Hematopoietic multipotent progenitor cell treated with erythropoietin and hydrocortisone succinate and interleukin-3 and kit ligand, for 15 days (in vitro differentiated cells): ENCODE measurements around the gene GSTM3.
"Not testable (repeated sequence)": the region's sequence is repeated elsewhere in the genome, so short reads cannot be mapped to it uniquely, and the experiment has no call there.

Source experiments
- DNase-seq: peaks from one replicate; pipeline ENCODE4 v3.0.0-alpha.2; 2015; ENCODE audit warnings: low spot score

Gene GSTM3

DNA sequence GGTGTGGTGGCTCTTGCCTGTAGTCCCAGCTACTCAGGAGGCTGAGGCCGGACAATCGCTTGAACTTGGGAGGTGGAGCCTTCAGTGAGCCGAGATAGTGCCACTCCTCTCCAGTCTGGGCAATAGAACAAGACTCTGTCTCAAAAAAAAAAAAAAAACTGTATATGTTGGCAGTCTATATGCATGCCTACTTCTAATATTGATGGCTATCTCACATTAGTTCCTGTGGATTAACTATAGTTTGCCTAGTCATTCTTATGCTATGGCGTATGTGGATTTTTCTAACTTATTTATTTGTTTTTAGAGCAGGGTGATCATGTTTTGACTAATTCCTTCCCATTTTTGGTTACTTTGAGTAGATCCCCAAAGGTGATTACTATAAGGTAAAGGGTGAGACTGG, 43.8 kb downstream of the GSTM3 start:
- no peak for DNase-seq

- DNase-seq: not testable (repeated sequence)
Measured at GRCh38 chr1:109695138-109695537, 45.7 kb downstream of the GSTM3 start.

- not testable (repeated sequence) for DNase-seq
Measured at GRCh38 chr1:109694400-109694799, 46.4 kb downstream of the GSTM3 start.

DNA sequence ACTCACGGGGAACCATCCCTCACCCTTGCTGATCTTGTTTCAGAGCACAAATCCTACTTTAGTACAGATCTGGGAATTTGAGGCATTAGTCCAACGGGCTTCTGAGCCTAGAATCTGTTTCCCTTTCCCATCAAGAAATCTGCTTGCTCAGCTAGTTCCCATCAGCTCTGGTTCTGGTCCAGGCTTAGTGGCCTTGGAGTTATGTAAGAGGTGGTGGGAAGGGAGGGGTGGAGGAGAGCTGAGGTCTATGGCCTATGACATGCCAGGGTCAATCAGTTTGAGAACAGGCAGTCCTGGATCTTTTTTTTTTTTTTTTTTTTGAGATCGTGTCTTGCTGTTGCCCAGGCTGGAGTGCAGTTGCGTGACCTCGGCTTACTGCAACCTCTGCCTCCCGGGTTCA, 49.1 kb downstream of the GSTM3 start:
- no peak for DNase-seq

- no peak for DNase-seq
Measured at GRCh38 chr1:109689844-109690405, 50.9 kb downstream of the GSTM3 start.

GRCh38 chr1:109687641-109688499, 53.0 kb downstream of the GSTM3 start, which contains the start of gene GSTM1:
TSS of gene GSTM1 (plus strand) at chr1:109687817. CDS start at chr1:109687874, 57 bp downstream.
- no peak for DNase-seq

DNA sequence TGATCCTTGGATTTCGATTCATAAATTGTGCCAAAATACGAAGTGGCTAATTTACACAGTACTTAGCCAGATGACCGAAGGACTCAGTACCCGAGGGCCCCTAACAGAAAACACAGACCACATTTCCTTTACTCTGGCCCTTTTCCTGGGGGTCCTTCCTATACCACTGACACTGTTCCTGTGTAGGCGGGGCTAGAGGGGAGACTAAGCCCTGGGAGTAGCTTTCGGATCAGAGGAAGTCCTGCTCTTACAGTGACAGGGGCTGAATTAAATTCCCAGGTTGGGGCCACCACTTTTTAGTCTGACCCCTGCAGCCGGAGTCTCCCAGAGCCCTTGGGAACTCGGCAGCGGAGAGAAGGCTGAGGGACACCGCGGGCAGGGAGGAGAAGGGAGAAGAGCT, 53.7 kb downstream of the GSTM3 start:
- not testable (repeated sequence) for DNase-seq

- not testable (repeated sequence) for DNase-seq
Measured at GRCh38 chr1:109685890-109686289, 54.9 kb downstream of the GSTM3 start.

DNA sequence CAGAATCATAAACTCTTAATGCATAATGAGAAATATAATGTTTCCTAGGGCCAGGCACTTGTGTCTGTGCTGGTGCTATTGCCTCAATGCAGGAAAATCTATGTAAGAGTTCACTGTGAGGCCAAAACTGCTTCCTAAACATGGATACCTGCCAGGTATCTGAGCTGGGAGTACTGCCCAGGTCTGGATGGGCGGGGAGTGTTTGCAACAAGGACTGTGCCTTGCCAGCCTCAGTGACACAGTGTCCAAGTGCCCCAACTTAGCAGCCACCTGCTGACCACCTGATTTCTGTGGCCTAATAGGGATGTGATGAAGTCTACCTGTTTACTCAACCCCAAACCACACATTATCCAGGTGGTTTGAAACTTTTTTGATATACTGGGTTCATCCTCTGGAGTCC, 55.4 kb downstream of the GSTM3 start:
- DNase-seq: not testable (repeated sequence)

DNA sequence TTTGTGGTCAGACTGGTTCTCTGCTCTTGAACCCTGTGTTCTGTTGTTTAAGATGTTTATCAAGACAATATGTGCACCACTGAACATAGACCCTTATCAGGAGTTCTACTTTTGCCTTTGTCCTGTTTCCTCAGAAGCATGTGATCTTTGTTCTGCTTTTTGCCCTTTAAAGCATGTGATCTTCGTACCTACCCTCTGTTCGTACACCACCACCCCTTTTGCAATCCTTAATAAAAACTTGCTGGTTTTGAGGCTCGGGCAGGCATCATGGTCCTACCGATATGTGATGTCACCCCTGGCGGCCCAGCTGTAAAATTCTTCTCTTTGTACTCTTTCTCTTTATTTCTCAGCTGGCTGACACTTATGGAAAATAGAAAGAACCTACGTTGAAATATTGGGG, 56.1 kb downstream of the GSTM3 start:
- not testable (repeated sequence) for DNase-seq
